GM12878 (cell line): ENCODE measurements around the gene DYRK4. TPM values are rescaled to one million over a fixed set of nuclear protein-coding genes. Genes with fewer than 3 reads are reported as not detected.

Source experiments
- ATAC-seq: fragments of 200-7000 bp; cut with Tn5 transposase; 3 replicates; pipeline ENCODE4 v1.9.1; 2020; ENCODE audit warnings: mild to moderate bottlenecking, moderate library complexity
- BruUV-seq: library from RNA; stranded (reverse); fragments of 400-500 nt; replicated peaks from 2 replicates; lab custom pipeline; 2021; lab: Mats Ljungman, UMichigan
- CTCF ChIA-PET: fragments of 300-600 bp; sonication (Branson Sonifier 250); formaldehyde crosslinking; extraction: SDS; loops from one replicate; lab custom pipeline; 2021; ENCODE audit warnings: inconsistent platforms; lab: Yijun Ruan, JAX
- POLR2A ChIA-PET: fragments of 350-600 bp; formaldehyde crosslinking; extraction: SDS; loops from one replicate; lab custom pipeline; 2021; ENCODE audit warnings: inconsistent platforms; lab: Charles Lee
- RAD21 ChIA-PET: fragments of 300-600 bp; sonication (Branson Sonifier 250); formaldehyde crosslinking; loops from one replicate; lab custom pipeline; 2023; ENCODE audit warnings: antibody characterized with exemption; ENCODE audit not compliant: unreplicated experiment; lab: Charles Lee
- SMC1A ChIA-PET: fragments of 300-600 bp; sonication (Branson Sonifier 250); formaldehyde crosslinking; loops from one replicate; lab custom pipeline; 2023; ENCODE audit not compliant: unreplicated experiment, uncharacterized antibody; lab: Charles Lee
- DNase-seq: peaks from one replicate; pipeline ENCODE4 v3.0.0-alpha.2; 2011; ENCODE audit warnings: low read depth, low spot score
- FAIRE-seq: peaks from 3 replicates; lab custom pipeline; 2011; peaks lifted over from hg19 to GRCh38; lab: Jason Lieb, UNC
- H2AFZ ChIP-seq: 2 replicates; pipeline ENCODE4 v1.6.0; 2011; ENCODE audit warnings: low read depth, low read length, control low read depth; ENCODE audit not compliant: control insufficient read depth
- H3K27ac ChIP-seq: 2 replicates; pipeline ENCODE4 v1.5.1; 2011; ENCODE audit warnings: control low read depth; ENCODE audit not compliant: control insufficient read depth, insufficient read depth
- H3K27me3 ChIP-seq, 2 experiments: replicated peaks in 1 of 2; 2 replicates each; pipeline versions ENCODE4 v1.6.0 to v1.6.1; 2011; ENCODE audit warnings: low read length in 1 of 2; ENCODE audit not compliant: control insufficient read depth in 2 of 2, insufficient read depth in 2 of 2
- H3K36me3 ChIP-seq, 2 experiments: 2 replicates each; pipeline ENCODE4 v1.5.1; 2011; ENCODE audit warnings: low read length in 1 of 2; ENCODE audit not compliant: control insufficient read depth in 2 of 2, insufficient read depth in 2 of 2
- H3K4me1 ChIP-seq: 2 replicates; pipeline ENCODE4 v1.6.1; 2011; ENCODE audit warnings: mild to moderate bottlenecking, low read length, moderate library complexity, mixed read lengths; ENCODE audit not compliant: control insufficient read depth, insufficient read depth
- H3K4me2 ChIP-seq: 2 replicates; pipeline ENCODE4 v1.6.0; 2011; ENCODE audit warnings: control low read depth; ENCODE audit not compliant: control insufficient read depth, insufficient read depth
- H3K4me3 ChIP-seq: fragments of 200-600 bp; sonication (generic); 2 replicates; pipeline ENCODE4 v1.5.1; 2016
- H3K79me2 ChIP-seq: 2 replicates; pipeline ENCODE4 v1.6.0; 2011; ENCODE audit warnings: low read length; ENCODE audit not compliant: control insufficient read depth, insufficient read depth
- H3K9ac ChIP-seq: 2 replicates; pipeline ENCODE4 v1.8.0; 2011; ENCODE audit warnings: low read length, control low read depth, mixed read lengths; ENCODE audit not compliant: control insufficient read depth, insufficient read depth
- H3K9me3 ChIP-seq: replicated peaks from 3 replicates; pipeline ENCODE4 v1.5.1; 2011; ENCODE audit warnings: mild to moderate bottlenecking, low read length; ENCODE audit not compliant: control insufficient read depth, insufficient read depth
- H4K20me1 ChIP-seq: 2 replicates; pipeline ENCODE4 v1.6.0; 2011; ENCODE audit not compliant: control insufficient read depth, insufficient read depth
- EP300 ChIP-seq, 2 experiments: fragments of 150-350 bp in 1 of 2; IDR thresholded peaks; 2 replicates each; pipeline ENCODE4 v1.6.1; 2011 to 2012; ENCODE audit warnings: low read depth in 2 of 2, low read length in 2 of 2, borderline replicate concordance in 1 of 2, improper control_type of control experiment in 1 of 2, inconsistent platforms in 1 of 2; ENCODE audit not compliant: control insufficient read depth in 1 of 2
- MEF2B ChIP-seq: fragments of 450-650 bp; IDR thresholded peaks from 2 replicates; pipeline ENCODE4 v1.6.1; 2018; ENCODE audit warnings: mild to moderate bottlenecking, moderate library complexity; ENCODE audit not compliant: partially characterized antibody, poor library complexity, severe bottlenecking
- MXI1 ChIP-seq: fragments of 150-350 bp; IDR thresholded peaks from 2 replicates; pipeline ENCODE4 v1.6.1; 2011; ENCODE audit warnings: low read depth, mild to moderate bottlenecking, inconsistent platforms, low read length, improper control_type of control experiment
- PAX8 ChIP-seq: fragments of 450-650 bp; IDR thresholded peaks from 2 replicates; pipeline ENCODE4 v1.6.1; 2017; ENCODE audit warnings: mild to moderate bottlenecking, moderate library complexity
- POLR2AphosphoS2 ChIP-seq: IDR thresholded peaks from 2 replicates; pipeline ENCODE4 v1.6.1; 2011; ENCODE audit warnings: low read depth, mild to moderate bottlenecking, low read length, improper control_type of control experiment, moderate library complexity
- SMC3 ChIP-seq: IDR thresholded peaks from 2 replicates; pipeline ENCODE4 v1.6.1; 2011; ENCODE audit warnings: low read length, improper control_type of control experiment, borderline replicate concordance
- SRF ChIP-seq, 2 experiments: IDR thresholded peaks; 2 replicates each; pipeline ENCODE4 v1.6.1; 2011; ENCODE audit warnings: low read depth in 2 of 2, low read length in 2 of 2, mild to moderate bottlenecking in 1 of 2, moderate library complexity in 1 of 2
- SUPT20H ChIP-seq: IDR thresholded peaks from 2 replicates; pipeline ENCODE4 v1.6.1; 2011; ENCODE audit warnings: low read depth, mild to moderate bottlenecking, low read length, moderate library complexity, borderline replicate concordance; ENCODE audit not compliant: control insufficient read depth
- TAF1 ChIP-seq: IDR thresholded peaks from 2 replicates; pipeline ENCODE4 v1.6.1; 2011; ENCODE audit warnings: mild to moderate bottlenecking, low read depth, low read length, borderline replicate concordance
- TCF12 ChIP-seq: IDR thresholded peaks from 2 replicates; pipeline ENCODE4 v1.6.1; 2011; ENCODE audit warnings: low read depth, mild to moderate bottlenecking, low read length
- YY1 ChIP-seq: IDR thresholded peaks from 2 replicates; pipeline ENCODE4 v1.6.1; 2011; ENCODE audit warnings: low read depth, mild to moderate bottlenecking, low read length
- WGBS: methylation state at CpG from one replicate; pipeline ENCODE4 v1.1.6; 2016; ENCODE audit warnings: low lambda C conversion rate; ENCODE audit not compliant: insufficient replicate concordance, insufficient coverage; ENCODE audit errors: missing lambda C conversion rate; 5-methylcytosine and 5-hydroxymethylcytosine counted together
- in situ Hi-C: fragments of 300-500 bp; cut with MboI; formaldehyde crosslinking; loops from 9 replicates; pipeline ENCODE4 v1.14.3; 2018; ENCODE audit warnings: mixed read lengths
- intact Hi-C: fragments of 100-400 bp; cut with micrococcal nuclease; formaldehyde crosslinking; loops from one replicate; pipeline ENCODE4 v1.14.2; 2022; ENCODE audit not compliant: unreplicated experiment
- polyA plus RNA-seq, 11 experiments: library from polyadenylated mRNA; depleted of rRNA in 4 of 11; unstranded in 6 of 11; stranded (reverse) in 5 of 11; fragments of >200 nt; fragmentation: Nextera tagmentation in 4 of 11; fragmentation: Illumina TruSeq in 1 of 11; extraction: Ambion mirVana in 4 of 11; extraction: Trizol in 1 of 11; gene quantifications; 1 replicate in 1 of 11; 2 replicates in 10 of 11; pipeline versions ENCODE4 v1.2.1 to v1.2.3, GENCODE V29; 2011 to 2016; ENCODE audit warnings: inconsistent platforms in 2 of 11, missing spikeins in 2 of 11, low read depth in 1 of 11
- total RNA-seq, 4 experiments: library from RNA; depleted of rRNA in 3 of 4; stranded (reverse); fragments of >200 nt in 3 of 4; fragmentation: Illumina TruSeq in 1 of 4; extraction: Trizol in 1 of 4; gene quantifications; 2 replicates each; pipeline versions ENCODE4 v1.2.1 to v1.2.3, GENCODE V29; 2013 to 2021
- TF ChIP-seq, protein P1 (sequence below): IDR thresholded peaks from 2 replicates; pipeline ENCODE4 v1.6.1; 2011; ENCODE audit warnings: mild to moderate bottlenecking, low read depth, low read length, moderate library complexity; ENCODE audit not compliant: insufficient replicate concordance
- TF ChIP-seq, protein P2 (sequence below): fragments of 450-650 bp; IDR thresholded peaks from 2 replicates; pipeline ENCODE4 v1.6.1; 2018; ENCODE audit warnings: borderline replicate concordance, mild to moderate bottlenecking; ENCODE audit not compliant: partially characterized antibody
- TF ChIP-seq, protein P3 (sequence below): fragments of 450-650 bp; conservative IDR thresholded peaks from 2 replicates; pipeline ENCODE4 v1.6.1; 2017; ENCODE audit warnings: mild to moderate bottlenecking, moderate library complexity
- TF ChIP-seq, protein P4 (sequence below): IDR thresholded peaks from 2 replicates; pipeline ENCODE4 v1.6.1; 2012; ENCODE audit warnings: low read length, inconsistent platforms
- TF ChIP-seq, protein P5 (sequence below): IDR thresholded peaks from 2 replicates; pipeline ENCODE4 v1.6.1; 2012; ENCODE audit warnings: low read depth, low read length, improper control_type of control experiment

The DYRK4 gene
- total and polyA plus RNA-seq, 10 of the 15 experiments (the other 5 are each of a cell fraction or from before 2014, with no cell fraction given) = 30.8 to 66.7 (median 46.8) TPM

DNA sequence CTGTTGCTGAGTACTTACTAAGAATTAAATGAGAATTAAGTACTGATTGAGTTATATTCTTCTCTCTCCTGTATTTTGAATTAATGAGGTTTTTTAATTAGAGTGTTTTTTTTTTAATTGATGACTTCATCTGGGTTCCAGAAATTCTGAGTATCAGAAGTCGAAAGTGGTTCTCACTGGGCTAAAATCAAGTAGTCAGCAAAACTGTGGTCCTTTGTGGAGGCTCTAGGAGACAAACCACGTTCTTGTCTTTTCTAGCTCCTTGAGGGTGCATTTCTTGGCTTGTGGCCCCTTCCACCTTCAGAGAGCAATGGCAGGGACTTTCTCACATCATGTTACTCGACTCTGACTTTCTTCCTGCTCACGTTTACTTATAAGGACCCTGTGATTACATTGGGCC lies 8.1 kb upstream of the DYRK4 start:
- Histone ChIP-seq H3K4me2 (no peak overlapping the region), H3K27me3 (no peaks in the 10 kb centered on the region), H3K36me3 (peaks cover 0 to 24% of the 10 kb centered on the region in 2 experiments; a peak in 3 of 4 replicates), H2AFZ (no peak overlapping the region), H3K9me3 (no peaks in the 10 kb centered on the region), H3K4me1 (no peaks in the 10 kb centered on the region), H3K4me3 (no peak overlapping the region), H4K20me1 (no peaks in the 10 kb centered on the region), H3K27ac (no peak overlapping the region), H3K9ac (no peak overlapping the region), H3K79me2 (no peaks in the 10 kb centered on the region)
- POLR2A ChIA-PET = interaction anchor here (0.7 kb wide), 1 partner anchor 1380 kb away, joined by 3 read pairs; no protein-coding TSS in a partner anchor
- BruUV-seq = no TSS peak
- RAD21 ChIA-PET = no interaction called here
- SMC1A ChIA-PET = interaction anchor here (1.2 kb wide), 1 partner anchor 11 kb away, joined by 4 read pairs; no protein-coding TSS in a partner anchor
- DNase-seq (no peak), FAIRE-seq (peak; percentile 27), ATAC-seq (no peak)
- WGBS = 97% methylated on average over 4 of the region's 4 CpGs
- CTCF ChIA-PET = interaction anchor here (1.2 to 2.7 kb wide), 2 partner anchors 10 to 13 kb away, joined by 3 to 10 read pairs; no protein-coding TSS in a partner anchor
- intact Hi-C loops = no loop called here
- in situ Hi-C loops = no loop called here
- TF ChIP-seq TCF12 (no peak), SUPT20H (no peak), MXI1 (no peak), SMC3 (no peak), SRF (IDR thresholded peaks at IDR 0.05; ENCODE audit: low read depth in 2 of 2, low read length in 2 of 2) (no peak), PAX8 (no peak), MEF2B (no peak), POLR2AphosphoS2 (no peak), TAF1 (no peak), YY1 (no peak), EP300 (IDR thresholded peaks at IDR 0.05; ENCODE audit: borderline replicate concordance in 1 of 2, control insufficient read depth in 1 of 2, low read depth in 2 of 2, low read length in 2 of 2) (no peak)
- TF ChIP-seq, protein P1, sequence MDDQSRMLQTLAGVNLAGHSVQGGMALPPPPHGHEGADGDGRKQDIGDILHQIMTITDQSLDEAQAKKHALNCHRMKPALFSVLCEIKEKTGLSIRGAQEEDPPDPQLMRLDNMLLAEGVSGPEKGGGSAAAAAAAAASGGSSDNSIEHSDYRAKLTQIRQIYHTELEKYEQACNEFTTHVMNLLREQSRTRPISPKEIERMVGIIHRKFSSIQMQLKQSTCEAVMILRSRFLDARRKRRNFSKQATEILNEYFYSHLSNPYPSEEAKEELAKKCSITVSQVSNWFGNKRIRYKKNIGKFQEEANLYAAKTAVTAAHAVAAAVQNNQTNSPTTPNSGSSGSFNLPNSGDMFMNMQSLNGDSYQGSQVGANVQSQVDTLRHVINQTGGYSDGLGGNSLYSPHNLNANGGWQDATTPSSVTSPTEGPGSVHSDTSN = no peak
- TF ChIP-seq, protein P2, sequence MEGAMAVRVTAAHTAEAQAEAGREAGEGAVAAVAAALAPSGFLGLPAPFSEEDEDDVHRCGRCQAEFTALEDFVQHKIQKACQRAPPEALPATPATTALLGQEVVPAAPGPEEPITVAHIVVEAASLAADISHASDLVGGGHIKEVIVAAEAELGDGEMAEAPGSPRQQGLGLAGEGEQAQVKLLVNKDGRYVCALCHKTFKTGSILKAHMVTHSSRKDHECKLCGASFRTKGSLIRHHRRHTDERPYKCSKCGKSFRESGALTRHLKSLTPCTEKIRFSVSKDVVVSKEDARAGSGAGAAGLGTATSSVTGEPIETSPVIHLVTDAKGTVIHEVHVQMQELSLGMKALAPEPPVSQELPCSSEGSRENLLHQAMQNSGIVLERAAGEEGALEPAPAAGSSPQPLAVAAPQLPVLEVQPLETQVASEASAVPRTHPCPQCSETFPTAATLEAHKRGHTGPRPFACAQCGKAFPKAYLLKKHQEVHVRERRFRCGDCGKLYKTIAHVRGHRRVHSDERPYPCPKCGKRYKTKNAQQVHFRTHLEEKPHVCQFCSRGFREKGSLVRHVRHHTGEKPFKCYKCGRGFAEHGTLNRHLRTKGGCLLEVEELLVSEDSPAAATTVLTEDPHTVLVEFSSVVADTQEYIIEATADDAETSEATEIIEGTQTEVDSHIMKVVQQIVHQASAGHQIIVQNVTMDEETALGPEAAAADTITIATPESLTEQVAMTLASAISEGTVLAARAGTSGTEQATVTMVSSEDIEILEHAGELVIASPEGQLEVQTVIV = no peak
- TF ChIP-seq, protein P3, sequence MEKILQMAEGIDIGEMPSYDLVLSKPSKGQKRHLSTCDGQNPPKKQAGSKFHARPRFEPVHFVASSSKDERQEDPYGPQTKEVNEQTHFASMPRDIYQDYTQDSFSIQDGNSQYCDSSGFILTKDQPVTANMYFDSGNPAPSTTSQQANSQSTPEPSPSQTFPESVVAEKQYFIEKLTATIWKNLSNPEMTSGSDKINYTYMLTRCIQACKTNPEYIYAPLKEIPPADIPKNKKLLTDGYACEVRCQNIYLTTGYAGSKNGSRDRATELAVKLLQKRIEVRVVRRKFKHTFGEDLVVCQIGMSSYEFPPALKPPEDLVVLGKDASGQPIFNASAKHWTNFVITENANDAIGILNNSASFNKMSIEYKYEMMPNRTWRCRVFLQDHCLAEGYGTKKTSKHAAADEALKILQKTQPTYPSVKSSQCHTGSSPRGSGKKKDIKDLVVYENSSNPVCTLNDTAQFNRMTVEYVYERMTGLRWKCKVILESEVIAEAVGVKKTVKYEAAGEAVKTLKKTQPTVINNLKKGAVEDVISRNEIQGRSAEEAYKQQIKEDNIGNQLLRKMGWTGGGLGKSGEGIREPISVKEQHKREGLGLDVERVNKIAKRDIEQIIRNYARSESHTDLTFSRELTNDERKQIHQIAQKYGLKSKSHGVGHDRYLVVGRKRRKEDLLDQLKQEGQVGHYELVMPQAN = no peak
- TF ChIP-seq, protein P4, sequence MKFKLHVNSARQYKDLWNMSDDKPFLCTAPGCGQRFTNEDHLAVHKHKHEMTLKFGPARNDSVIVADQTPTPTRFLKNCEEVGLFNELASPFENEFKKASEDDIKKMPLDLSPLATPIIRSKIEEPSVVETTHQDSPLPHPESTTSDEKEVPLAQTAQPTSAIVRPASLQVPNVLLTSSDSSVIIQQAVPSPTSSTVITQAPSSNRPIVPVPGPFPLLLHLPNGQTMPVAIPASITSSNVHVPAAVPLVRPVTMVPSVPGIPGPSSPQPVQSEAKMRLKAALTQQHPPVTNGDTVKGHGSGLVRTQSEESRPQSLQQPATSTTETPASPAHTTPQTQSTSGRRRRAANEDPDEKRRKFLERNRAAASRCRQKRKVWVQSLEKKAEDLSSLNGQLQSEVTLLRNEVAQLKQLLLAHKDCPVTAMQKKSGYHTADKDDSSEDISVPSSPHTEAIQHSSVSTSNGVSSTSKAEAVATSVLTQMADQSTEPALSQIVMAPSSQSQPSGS = no peak
- TF ChIP-seq, protein P5, sequence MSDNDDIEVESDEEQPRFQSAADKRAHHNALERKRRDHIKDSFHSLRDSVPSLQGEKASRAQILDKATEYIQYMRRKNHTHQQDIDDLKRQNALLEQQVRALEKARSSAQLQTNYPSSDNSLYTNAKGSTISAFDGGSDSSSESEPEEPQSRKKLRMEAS = no peak
